GM18858 (cell line): ENCODE measurements around the gene CDC27.
"Not testable (repeated sequence)": the region's sequence is repeated elsewhere in the genome, so short reads cannot be mapped to it uniquely, and the experiment has no call there.

ENCODE experiments used
- ATAC-seq: cut with Tn5 transposase; IDR thresholded peaks from one replicate; pipeline ENCODE4 v1.9.1; 2021; ENCODE audit not compliant: unreplicated experiment

Gene CDC27

DNA sequence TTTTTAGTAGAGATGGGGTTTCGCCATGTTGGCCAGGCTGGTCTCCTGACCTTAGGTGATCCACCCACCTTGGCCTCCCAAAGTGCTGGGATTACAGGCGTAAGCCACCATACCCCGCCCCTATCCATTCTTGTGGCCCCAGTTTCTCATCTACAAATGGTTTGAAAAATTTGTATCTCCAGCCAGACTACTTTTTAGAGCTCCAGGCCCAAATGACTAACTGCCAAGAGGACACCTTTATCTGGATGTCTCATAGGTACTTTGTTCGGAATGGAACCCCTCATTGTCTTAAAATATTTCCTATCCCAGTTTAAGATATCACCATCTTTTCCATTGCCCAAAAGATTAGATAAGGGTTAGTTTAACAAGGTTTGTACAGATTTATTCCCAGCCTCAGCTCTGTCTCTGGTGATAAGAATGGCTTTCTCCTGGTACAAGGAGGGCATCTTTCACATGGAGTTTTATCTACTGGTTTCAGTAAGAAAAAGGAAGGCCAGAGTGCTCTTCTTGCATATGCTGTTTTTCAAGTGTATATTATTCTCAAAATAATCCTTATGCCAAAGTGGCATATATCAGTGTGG, 4.9 kb upstream of the CDC27 start:
- no peak for ATAC-seq

GRCh38 chr17:47192554-47192953, 3.5 kb upstream of the CDC27 start:
- ATAC-seq = no peak

GRCh38 chr17:47190770-47191169, 1.7 kb upstream of the CDC27 start:
- ATAC-seq = no peak

DNA sequence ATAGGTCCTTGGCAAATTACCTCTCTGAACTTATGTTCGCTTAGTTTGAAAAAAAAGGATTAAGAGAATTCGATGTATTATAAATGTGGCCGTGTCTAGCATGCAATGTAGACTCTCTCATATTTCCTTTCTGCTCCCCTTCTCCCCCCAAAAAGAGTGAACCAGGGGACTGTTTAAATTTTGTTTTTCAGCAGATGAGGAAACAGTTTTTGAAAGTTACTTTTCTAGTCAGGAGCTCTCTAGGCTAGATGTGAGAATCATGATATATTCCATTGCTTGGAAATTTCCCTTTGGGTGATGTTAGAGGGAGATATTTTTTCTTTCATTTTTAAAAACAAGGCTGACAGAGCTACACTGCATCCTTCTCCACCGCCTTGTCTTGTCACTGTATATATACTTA, 1.1 kb upstream of the CDC27 start:
- ATAC-seq = no peak

- ATAC-seq = no peak
These were observed 690 bp upstream of the CDC27 start for GRCh38 chr17:47189732-47190237.

DNA sequence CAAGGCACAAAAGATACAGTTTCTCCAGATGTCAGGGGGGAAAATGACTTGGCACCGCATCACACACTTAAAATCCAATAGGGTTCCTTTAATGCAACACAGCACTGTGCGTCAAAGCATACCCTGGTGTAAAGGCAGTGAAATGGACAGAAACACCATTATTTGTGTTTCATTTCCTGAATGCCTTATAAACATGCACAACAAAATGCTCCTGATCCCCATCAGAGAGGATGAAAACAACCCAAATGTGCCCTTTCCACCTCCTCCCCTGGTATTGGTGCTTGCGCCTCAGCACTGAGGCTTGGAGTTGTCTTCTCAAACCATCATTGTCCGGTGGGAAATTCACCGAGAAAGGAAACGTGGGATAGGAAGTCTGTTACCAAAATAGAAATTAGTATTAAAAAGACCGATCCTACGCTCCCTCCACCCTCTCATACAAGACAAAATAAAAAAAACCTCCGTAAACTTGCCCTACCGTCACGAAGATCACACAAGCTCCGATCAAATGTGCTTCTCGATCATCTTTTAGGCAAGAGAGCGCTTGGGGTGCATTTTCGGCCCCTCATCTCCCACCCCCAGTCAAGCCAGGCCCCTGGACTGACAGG, 722 bp downstream of the CDC27 start:
- ATAC-seq = no peak

DNA sequence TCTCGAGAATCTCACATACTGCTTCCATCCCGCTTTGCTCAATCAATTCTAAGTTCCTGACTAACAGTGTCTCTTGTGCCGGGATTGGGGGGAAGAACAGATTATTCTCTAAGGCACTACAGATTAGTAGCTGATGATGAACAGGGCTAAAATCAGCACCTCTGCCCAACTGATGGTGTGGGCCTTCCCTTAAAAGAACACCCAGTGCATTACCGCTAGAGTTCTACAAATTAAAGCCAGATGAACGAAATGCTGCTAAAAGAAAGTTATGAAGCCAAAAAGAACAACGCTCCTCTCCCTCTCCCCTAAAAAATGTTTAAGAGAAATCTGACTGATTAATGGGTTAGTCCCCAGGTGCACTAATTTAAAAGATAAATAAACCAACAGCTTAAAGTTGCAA, 4.4 kb downstream of the CDC27 start:
- no peak for ATAC-seq

- not testable (repeated sequence) for ATAC-seq
These were observed 8.1 kb downstream of the CDC27 start for GRCh38 chr17:47180988-47181387.

GRCh38 chr17:47180337-47180736, 8.8 kb downstream of the CDC27 start:
- no peak for ATAC-seq

- no peak for ATAC-seq
These were observed 10.0 kb downstream of the CDC27 start for GRCh38 chr17:47179141-47179540.

GRCh38 chr17:47177261-47177660, 11.8 kb downstream of the CDC27 start:
- ATAC-seq = no peak

- ATAC-seq = no peak
These were observed 12.7 kb downstream of the CDC27 start for GRCh38 chr17:47176389-47176826.

- ATAC-seq = not testable (repeated sequence)
These were observed 14.3 kb downstream of the CDC27 start for GRCh38 chr17:47174823-47175222.

DNA sequence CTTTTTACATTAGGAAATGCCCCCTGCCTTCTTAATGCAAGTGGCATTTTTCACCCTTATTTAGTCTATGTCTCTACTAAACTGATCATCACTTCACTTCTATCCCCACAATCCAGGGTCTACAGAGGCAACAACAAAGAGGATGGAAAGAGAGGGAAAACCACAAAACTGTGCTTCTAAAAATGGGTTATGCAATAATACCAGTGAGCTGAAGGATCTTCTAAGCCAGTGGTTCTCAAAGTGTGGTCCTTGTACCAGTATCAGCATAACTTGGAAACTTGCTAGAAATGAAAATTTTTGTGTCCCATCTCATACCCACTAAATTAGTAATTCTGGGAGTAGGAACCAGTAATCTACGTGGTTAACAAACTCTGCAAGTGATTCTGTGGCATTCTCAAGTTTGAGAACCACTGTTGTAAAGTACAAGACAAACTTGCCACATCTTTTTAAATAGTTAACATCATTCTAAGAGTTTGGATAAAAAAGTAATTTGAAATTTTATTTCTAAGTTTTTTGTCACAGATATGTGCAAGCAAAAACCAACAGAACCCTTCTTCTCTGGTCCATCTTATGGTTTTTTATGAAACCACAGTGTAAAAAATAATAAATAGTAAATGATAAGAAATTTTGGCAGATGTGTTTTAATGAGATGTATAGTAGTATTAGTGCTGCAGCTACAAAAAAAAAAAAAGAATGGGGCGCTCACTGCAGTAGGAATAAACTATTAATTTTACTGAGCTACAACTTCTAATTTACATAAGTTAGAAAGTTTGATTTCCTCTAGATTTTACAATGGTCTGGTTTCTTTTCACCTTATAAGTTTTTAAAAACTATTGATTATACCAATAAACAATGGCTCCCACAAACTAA, 16.2 kb downstream of the CDC27 start:
- no peak for ATAC-seq

GRCh38 chr17:47170710-47171109, 18.4 kb downstream of the CDC27 start:
- ATAC-seq = no peak

GRCh38 chr17:47168896-47169295, 20.2 kb downstream of the CDC27 start:
- not testable (repeated sequence) for ATAC-seq

GRCh38 chr17:47166854-47167253, 22.2 kb downstream of the CDC27 start:
- ATAC-seq = not testable (repeated sequence)

GRCh38 chr17:47165137-47165536, 24.0 kb downstream of the CDC27 start:
- ATAC-seq = no peak

DNA sequence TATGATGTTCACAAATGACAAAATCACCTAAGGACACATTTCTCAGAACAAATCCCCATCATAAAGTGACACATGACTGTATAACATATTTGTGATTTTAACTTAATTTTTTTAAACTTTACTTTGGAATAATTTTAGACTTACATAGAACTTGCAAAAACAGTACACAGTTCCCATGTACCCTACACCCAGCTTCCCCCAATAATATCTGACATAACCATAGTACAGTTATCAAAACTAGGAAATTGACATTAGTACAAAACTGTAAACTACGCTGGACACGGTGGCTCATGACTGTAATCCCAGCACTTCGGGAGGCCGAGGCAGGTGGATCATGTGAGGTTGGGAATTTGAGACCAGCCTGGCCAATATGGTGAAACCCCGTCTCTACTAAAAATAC, 24.8 kb downstream of the CDC27 start:
- ATAC-seq = no peak

- no peak for ATAC-seq
These were observed 27.0 kb downstream of the CDC27 start for GRCh38 chr17:47162013-47162622.

GRCh38 chr17:47159315-47159714, 29.8 kb downstream of the CDC27 start:
- no peak for ATAC-seq
